HEK293 (cell line): Measurements from ENCODE around the gene TMEM151A.
A peak's percentile ranks its signal among the peaks of the same experiment; 100 is the strongest.

Experiments
- CTCF ChIA-PET: fragments of 350-600 bp; formaldehyde crosslinking; extraction: SDS; loops from one replicate; lab custom pipeline; 2021; ENCODE audit warnings: antibody characterized with exemption; lab: Yijun Ruan, JAX
- POLR2A ChIA-PET: fragments of 300-600 bp; formaldehyde crosslinking; extraction: SDS; loops from one replicate; lab custom pipeline; 2020; ENCODE audit warnings: antibody characterized with exemption, inconsistent platforms; lab: Yijun Ruan, JAX
- H3K27ac ChIP-seq: fragments of 200-500 bp; sonication (Bioruptor generic); 2 replicates; pipeline ENCODE4 v1.5.1; 2014; ENCODE audit warnings: low read depth, low read length, control low read depth, inconsistent platforms; ENCODE audit errors: extremely low read depth
- H3K36me3 ChIP-seq, 2 experiments: fragments of 200-500 bp in 1 of 2; sonication (Bioruptor generic) in 1 of 2; 1 replicate in 1 of 2; 2 replicates in 1 of 2; pipeline ENCODE4 v1.5.1; 2014 to 2017; ENCODE audit warnings: inconsistent platforms in 2 of 2, low read length in 2 of 2; ENCODE audit not compliant: control insufficient read depth in 2 of 2, insufficient read depth in 1 of 2
- H3K4me1 ChIP-seq: fragments of 200-500 bp; sonication (Bioruptor generic); 2 replicates; pipeline ENCODE4 v1.5.1; 2014; ENCODE audit warnings: mild to moderate bottlenecking, low read length, inconsistent platforms; ENCODE audit not compliant: control insufficient read depth, insufficient read depth
- H3K4me3 ChIP-seq: 2 replicates; pipeline ENCODE4 v1.5.1; 2011; ENCODE audit warnings: low read depth, mild to moderate bottlenecking, control low read depth, low read length, moderate library complexity
- H3K9me3 ChIP-seq: fragments of 200-500 bp; sonication (Bioruptor generic); 2 replicates; pipeline ENCODE4 v1.5.1; 2014; ENCODE audit warnings: low read depth, low read length, inconsistent platforms; ENCODE audit not compliant: control insufficient read depth, insufficient read depth
- BCL11A ChIP-seq: fragments of 450-650 bp; formaldehyde crosslinking; IDR thresholded peaks from 2 replicates; pipeline ENCODE4 v1.5.1; 2016; ENCODE audit warnings: low read depth, missing biosample characterization, missing genetic modification characterization
- CTCF ChIP-seq: fragments of 450-650 bp; formaldehyde crosslinking; IDR thresholded peaks from 2 replicates; pipeline ENCODE4 v1.5.1; 2016; ENCODE audit warnings: missing biosample characterization, missing genetic modification characterization
- EGR2 ChIP-seq: fragments of 450-650 bp; formaldehyde crosslinking; IDR thresholded peaks from 2 replicates; pipeline ENCODE4 v1.5.1; 2016; ENCODE audit warnings: low read depth, missing biosample characterization, missing genetic modification characterization
- GLIS1 ChIP-seq: fragments of 450-650 bp; formaldehyde crosslinking; IDR thresholded peaks from 2 replicates; pipeline ENCODE4 v1.5.1; 2016; ENCODE audit warnings: missing biosample characterization, missing genetic modification characterization
- GLIS2 ChIP-seq: fragments of 450-650 bp; formaldehyde crosslinking; IDR thresholded peaks from 2 replicates; pipeline ENCODE4 v1.5.1; 2016; ENCODE audit warnings: missing biosample characterization, missing genetic modification characterization
- HIC1 ChIP-seq: fragments of 450-650 bp; formaldehyde crosslinking; IDR thresholded peaks from 2 replicates; pipeline ENCODE4 v1.5.1; 2016; ENCODE audit warnings: missing biosample characterization, missing genetic modification characterization
- KLF10 ChIP-seq: fragments of 450-650 bp; IDR thresholded peaks from 2 replicates; pipeline ENCODE4 v1.5.1; 2018; ENCODE audit warnings: missing biosample characterization, mild to moderate bottlenecking, missing genetic modification characterization
- KLF17 ChIP-seq: fragments of 450-650 bp; formaldehyde crosslinking; IDR thresholded peaks from 2 replicates; pipeline ENCODE4 v1.5.1; 2016; ENCODE audit warnings: missing biosample characterization, missing genetic modification characterization
- KLF9 ChIP-seq: fragments of 450-650 bp; formaldehyde crosslinking; IDR thresholded peaks from 2 replicates; pipeline ENCODE4 v1.5.1; 2016; ENCODE audit warnings: missing biosample characterization, missing genetic modification characterization, low read depth
- MYNN ChIP-seq: fragments of 450-650 bp; formaldehyde crosslinking; IDR thresholded peaks from 2 replicates; pipeline ENCODE4 v1.5.1; 2016; ENCODE audit warnings: missing biosample characterization, missing genetic modification characterization, borderline replicate concordance
- PRDM10 ChIP-seq: fragments of 450-650 bp; formaldehyde crosslinking; IDR thresholded peaks from 2 replicates; pipeline ENCODE4 v1.5.1; 2016; ENCODE audit warnings: missing biosample characterization, missing genetic modification characterization
- SP2 ChIP-seq: fragments of 450-650 bp; formaldehyde crosslinking; IDR thresholded peaks from 2 replicates; pipeline ENCODE4 v1.5.1; 2016; ENCODE audit warnings: missing biosample characterization, missing genetic modification characterization
- TCF7L2 ChIP-seq: IDR thresholded peaks from 2 replicates; pipeline ENCODE4 v1.6.1; 2011; ENCODE audit warnings: low read depth, mild to moderate bottlenecking, inconsistent platforms, low read length, moderate library complexity, borderline replicate concordance
- ZBTB26 ChIP-seq: fragments of 450-650 bp; formaldehyde crosslinking; optimal IDR thresholded peaks from 2 replicates; pipeline ENCODE3; 2016; ENCODE audit warnings: missing biosample characterization, mild to moderate bottlenecking, missing genetic modification characterization
- ZFHX2 ChIP-seq: fragments of 450-650 bp; formaldehyde crosslinking; conservative IDR thresholded peaks from 2 replicates; pipeline ENCODE4 v1.5.1; 2016; ENCODE audit warnings: missing biosample characterization, missing genetic modification characterization
- ZNF16 ChIP-seq: fragments of 450-650 bp; formaldehyde crosslinking; IDR thresholded peaks from 2 replicates; pipeline ENCODE4 v1.5.1; 2016; ENCODE audit warnings: low read depth, missing biosample characterization, missing genetic modification characterization
- ZNF433 ChIP-seq: fragments of 450-650 bp; formaldehyde crosslinking; IDR thresholded peaks from 2 replicates; pipeline ENCODE4 v1.5.1; 2016; ENCODE audit warnings: missing biosample characterization, missing genetic modification characterization, low read depth
- ZNF544 ChIP-seq: fragments of 450-650 bp; formaldehyde crosslinking; IDR thresholded peaks from 2 replicates; pipeline ENCODE4 v1.5.0; 2017; ENCODE audit warnings: missing biosample characterization, missing genetic modification characterization
- ZNF561 ChIP-seq: fragments of 450-650 bp; IDR thresholded peaks from 2 replicates; pipeline ENCODE4 v1.5.1; 2018; ENCODE audit warnings: missing biosample characterization, missing genetic modification characterization, borderline replicate concordance
- ZNF600 ChIP-seq: fragments of 450-650 bp; formaldehyde crosslinking; IDR thresholded peaks from 2 replicates; pipeline ENCODE4 v1.5.1; 2016; ENCODE audit warnings: missing biosample characterization, missing genetic modification characterization
- ZNF639 ChIP-seq: fragments of 450-650 bp; formaldehyde crosslinking; IDR thresholded peaks from 2 replicates; pipeline ENCODE4 v1.5.1; 2016; ENCODE audit warnings: missing biosample characterization, missing genetic modification characterization
- ZNF654 ChIP-seq: fragments of 450-650 bp; formaldehyde crosslinking; IDR thresholded peaks from 2 replicates; pipeline ENCODE4 v1.5.1; 2016; ENCODE audit warnings: low read depth, missing biosample characterization, missing genetic modification characterization
- ZNF660 ChIP-seq: fragments of 450-650 bp; IDR thresholded peaks from 2 replicates; pipeline ENCODE4 v1.5.1; 2018; ENCODE audit warnings: missing biosample characterization, mild to moderate bottlenecking, missing genetic modification characterization
- ZNF785 ChIP-seq: fragments of 450-650 bp; formaldehyde crosslinking; IDR thresholded peaks from 2 replicates; pipeline ENCODE4 v1.5.1; 2016; ENCODE audit warnings: missing biosample characterization, missing genetic modification characterization
- ZXDB ChIP-seq: fragments of 450-650 bp; formaldehyde crosslinking; IDR thresholded peaks from 2 replicates; pipeline ENCODE4 v1.5.1; 2016; ENCODE audit warnings: missing biosample characterization, missing genetic modification characterization

The TMEM151A gene

GRCh38 chr11:66336234-66337102 lies 44.8 kb downstream of the TMEM151A start, which contains the start of gene RIN1:
TSS of gene RIN1 (minus strand) at chr11:66336434. CDS start at chr11:66336402, 32 bp downstream.
- Histone ChIP-seq H3K4me3 (no peak within 1 kb of the TSS), H3K27ac (no peak within 1 kb of the TSS), H3K36me3 (peaks cover 0 to 42% of the 10 kb centered on the region in 2 experiments; a peak in 2 of 3 replicates), H3K9me3 (no peaks in the 10 kb centered on the region), H3K4me1 (no peaks in the 10 kb centered on the region)
- POLR2A ChIA-PET: interaction anchor here (0.7 to 1.9 kb wide), 6 partner anchors 8 to 47 kb away, joined by 3 to 10 read pairs (median 3); partner anchors contain the start of genes B4GAT1, BRMS1, CD248 and YIF1A
- TF ChIP-seq ZBTB26: no peak
- peak; percentile 19; the same call in 1 of the 2 replicates for TF ChIP-seq ZNF654
- TF ChIP-seq ZNF544 (tag by site-specific recombination): no peak
- no peak for TF ChIP-seq ZNF660
- peak; percentile 21; the same call in 1 of the 2 replicates for TF ChIP-seq SP2 (tag by site-specific recombination)
- TF ChIP-seq ZXDB (tag by site-specific recombination): 0 out of 2 replicates have a peak, but pooled peaks have one; percentile 23
- TF ChIP-seq ZNF16 (tag by site-specific recombination): no peak
- no peak for TF ChIP-seq ZNF561
- no peak for TF ChIP-seq ZNF433
- TF ChIP-seq ZNF639: no peak
- no peak for TF ChIP-seq BCL11A
- no peak for TF ChIP-seq TCF7L2
- peak; percentile 27; the same call in 1 of the 2 replicates for TF ChIP-seq KLF9
- peak; percentile 49; the same call in 1 of the 2 replicates for TF ChIP-seq CTCF (tag by site-specific recombination)
- peak; percentile 41; the same call in 1 of the 2 replicates for TF ChIP-seq GLIS2 (tag by site-specific recombination)
- no peak for TF ChIP-seq PRDM10 (tag by site-specific recombination)
- TF ChIP-seq ZFHX2 (tag by site-specific recombination): peak; percentile 88
- no peak for TF ChIP-seq ZNF785 (tag by site-specific recombination)
- TF ChIP-seq EGR2: peak; percentile 62
- TF ChIP-seq ZNF600 (tag by site-specific recombination): peak; percentile 77
- 0 out of 2 replicates have a peak, but pooled peaks have one; percentile 15 for TF ChIP-seq KLF17 (tag by site-specific recombination)
- no peak for TF ChIP-seq KLF10 (tag by site-specific recombination)
- TF ChIP-seq GLIS1 (tag by site-specific recombination): peak; percentile 21; the same call in 1 of the 2 replicates
- peak; percentile 37; the same call in 1 of the 2 replicates for TF ChIP-seq HIC1 (tag by site-specific recombination)
- TF ChIP-seq MYNN (tag by site-specific recombination): peak; percentile 86
- CTCF ChIA-PET: interaction anchor here (0.5 to 1.2 kb wide), 6 partner anchors 17 to 702 kb away, joined by 3 to 6 read pairs (median 4); no protein-coding TSS in a partner anchor
